GM19351 (cell line): ENCODE data around the gene RALGPS1.

Source experiments
- ATAC-seq: cut with Tn5 transposase; IDR thresholded peaks from one replicate; pipeline ENCODE4 v1.9.1; 2021; ENCODE audit warnings: mild to moderate bottlenecking, moderate library complexity; ENCODE audit not compliant: unreplicated experiment

Gene RALGPS1

DNA sequence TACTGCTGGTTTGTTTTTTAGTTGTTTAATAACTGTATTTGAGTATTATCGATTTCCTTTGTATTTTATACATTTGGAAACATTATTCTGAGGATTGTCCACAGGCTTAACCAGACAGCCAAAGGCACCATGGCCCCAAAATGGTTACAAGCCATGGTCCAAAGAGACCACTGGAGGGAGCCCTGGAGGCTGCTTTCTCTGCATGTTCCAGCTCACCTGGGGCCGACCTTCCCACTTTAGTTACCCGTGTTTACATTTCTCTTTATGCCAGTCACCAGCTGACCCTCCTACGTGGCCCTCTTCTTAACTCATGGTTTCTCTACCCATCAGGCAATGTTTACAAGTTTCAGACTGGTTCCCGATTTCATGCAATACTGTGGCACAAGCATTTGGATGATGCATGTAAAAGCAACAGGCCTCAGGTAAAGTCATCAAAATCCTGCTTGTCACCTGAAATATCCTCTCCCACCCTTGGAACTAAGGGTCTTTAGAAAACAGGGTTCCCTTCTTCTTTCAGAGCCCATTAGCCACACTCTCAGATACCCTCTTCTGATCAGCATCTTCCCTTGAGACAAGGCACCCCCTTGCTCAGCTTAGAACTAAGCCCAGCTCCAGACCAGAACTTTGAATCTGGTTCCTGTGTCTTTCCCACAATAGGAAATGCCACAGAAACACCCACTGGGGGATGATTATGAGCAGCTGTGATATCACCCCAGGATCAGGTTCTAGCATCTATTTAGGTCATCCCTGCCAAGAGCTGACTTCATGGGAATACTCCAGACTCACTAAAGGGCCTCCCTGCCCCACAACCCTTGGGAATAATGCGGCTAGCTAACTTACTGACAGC is 300.1 kb downstream of the RALGPS1 start:
- ATAC-seq: no peak

DNA sequence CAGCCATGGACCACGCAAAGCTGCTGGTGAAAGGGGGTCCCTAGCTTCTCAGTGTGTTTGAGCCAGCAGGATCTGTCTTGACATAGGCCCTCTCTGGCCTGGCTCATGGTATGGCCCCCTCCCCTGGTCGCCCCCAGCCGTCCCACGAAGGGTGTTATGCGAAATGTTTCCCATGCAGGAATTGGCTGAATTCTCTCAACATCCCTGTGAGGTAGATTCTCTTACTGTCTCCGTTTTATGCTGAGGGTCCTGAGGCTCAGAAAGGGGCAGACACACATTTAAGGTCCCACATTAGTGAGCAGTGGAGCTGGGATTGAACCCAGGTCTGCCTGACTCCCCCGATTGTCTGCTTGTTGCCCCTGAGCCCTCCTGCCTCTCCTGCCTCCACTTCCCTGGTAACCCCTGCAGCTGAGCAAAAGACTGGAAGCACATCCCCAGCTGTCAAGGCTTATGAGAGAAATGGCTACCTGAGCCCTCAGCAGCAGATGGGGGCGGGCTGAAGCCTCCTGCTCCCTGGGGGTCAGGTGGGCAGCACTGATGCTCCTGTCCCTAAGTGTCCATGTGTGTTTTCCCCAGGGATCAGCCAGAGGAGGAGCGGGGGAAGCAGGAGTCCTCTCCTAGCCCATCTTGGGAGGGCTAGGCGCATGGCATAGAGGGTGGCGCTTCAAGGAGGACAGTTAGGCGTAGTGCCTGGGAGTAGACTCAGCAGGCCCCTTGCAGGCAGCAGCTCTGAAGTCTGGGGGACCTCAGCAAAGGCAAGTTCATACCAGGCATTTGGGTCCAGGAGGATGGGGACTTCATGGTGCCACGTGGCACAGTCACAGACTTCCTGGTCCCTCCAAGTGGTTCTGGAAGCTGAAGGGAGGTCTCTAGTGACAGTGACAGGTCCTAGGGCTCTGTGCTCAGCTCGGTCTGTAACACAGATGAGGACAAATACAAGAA is 301.0 kb downstream of the RALGPS1 start:
- no peak for ATAC-seq

DNA sequence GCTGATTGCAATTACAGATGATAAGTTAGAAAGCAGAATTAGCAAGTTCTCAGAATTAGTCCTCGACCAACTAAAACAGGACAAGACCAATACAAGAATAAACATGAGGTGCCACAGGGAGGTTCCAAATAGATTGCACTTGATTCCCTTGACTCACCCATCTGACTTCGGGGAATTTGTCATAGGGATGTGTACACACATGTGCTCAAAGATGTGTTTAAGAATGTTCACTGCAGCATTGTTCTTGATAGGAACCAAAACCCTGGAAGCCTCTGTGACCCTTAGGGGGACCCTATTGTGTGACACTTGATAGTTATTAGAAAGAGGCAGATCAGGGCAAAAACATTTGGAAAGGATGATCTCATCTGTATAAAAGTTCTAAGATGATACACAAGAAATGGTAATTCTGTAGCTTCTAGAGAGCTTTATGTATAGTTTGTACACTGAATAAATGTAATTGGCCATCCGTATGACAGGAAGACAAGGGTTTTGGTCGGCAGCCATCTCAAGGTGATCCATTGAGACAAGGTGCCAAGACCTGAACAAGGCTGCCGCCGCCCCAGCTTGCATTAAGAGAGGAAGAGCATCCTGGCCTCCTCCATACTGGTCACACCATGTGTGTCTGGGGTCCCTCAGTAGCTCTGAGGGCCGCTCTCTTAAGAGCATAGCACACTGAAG is 301.8 kb downstream of the RALGPS1 start:
- no peak for ATAC-seq

DNA sequence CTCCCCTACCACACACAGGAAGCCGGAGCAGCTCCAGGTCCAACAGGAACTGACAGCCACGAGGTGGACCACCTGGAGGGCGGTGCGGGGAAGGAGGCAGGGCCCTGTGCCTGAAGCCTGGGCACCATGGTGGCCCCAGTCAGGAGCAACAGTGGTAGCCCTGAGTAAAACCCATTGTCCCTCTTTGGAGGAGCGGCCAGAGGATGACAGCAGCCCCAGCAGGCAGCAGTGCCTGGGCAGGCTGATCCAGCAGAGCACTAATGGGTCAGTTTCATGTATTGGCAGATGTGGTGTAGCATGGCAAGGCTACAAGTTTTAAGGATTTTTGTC is 302.3 kb downstream of the RALGPS1 start:
- no peak for ATAC-seq

DNA sequence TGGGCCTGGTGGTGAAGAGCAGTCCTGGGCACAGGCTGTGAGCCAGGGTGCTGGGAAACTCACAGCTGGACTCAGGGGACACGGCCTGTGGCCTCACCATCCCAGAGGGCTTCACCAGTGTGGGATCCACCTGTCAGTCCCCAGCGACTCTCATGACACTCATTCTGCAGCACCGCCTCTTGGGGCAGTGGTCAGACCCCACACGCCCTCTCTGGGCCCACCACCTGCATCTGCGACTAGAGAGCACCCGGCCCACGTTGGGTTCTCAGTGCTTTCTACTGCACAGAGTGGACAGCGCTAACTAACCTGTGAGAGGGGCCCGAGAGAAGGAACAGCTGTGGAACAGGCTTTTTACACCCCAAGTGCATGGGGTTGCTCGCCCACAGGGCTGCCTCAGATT is 304.2 kb downstream of the RALGPS1 start:
- ATAC-seq: no peak

DNA sequence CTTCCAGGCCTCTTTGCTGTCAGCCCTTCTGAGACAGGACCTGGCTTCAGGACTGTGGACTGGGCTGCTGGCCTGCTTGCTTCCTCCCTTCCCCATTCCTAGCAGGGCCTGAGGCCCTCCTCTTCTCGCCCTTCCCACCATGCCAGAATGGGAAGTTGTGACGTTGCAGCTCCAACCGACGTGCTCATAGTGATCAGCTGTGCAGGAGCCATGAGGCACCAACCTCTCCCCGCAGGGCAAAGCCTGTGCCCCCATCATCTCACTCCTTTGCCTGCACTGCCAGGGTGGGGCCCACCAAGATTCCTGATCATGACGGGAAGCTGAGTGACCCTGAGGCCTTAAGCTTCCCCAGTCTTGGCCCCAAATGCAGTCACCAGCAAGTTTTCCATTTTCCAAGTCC is 304.9 kb downstream of the RALGPS1 start:
- ATAC-seq: no peak

DNA sequence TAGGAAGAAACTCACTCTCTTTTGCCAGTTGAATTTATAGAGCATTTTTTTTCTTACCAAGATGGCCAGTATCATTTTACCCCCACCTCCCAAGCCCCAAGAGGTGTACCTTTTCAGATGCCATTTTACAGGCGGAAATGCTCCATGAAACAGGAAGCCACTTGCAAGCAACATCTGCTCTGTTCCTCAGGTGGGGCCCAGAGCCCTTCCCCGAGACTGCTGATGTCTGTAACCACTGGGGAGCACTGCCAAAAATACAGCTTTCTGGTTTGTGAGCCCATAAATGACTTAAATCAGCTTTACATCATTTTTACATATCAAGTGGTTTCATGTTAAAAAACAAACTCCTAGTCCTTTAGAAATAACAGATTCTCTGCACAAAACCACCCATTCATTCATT is 307.1 kb downstream of the RALGPS1 start:
- ATAC-seq: no peak

DNA sequence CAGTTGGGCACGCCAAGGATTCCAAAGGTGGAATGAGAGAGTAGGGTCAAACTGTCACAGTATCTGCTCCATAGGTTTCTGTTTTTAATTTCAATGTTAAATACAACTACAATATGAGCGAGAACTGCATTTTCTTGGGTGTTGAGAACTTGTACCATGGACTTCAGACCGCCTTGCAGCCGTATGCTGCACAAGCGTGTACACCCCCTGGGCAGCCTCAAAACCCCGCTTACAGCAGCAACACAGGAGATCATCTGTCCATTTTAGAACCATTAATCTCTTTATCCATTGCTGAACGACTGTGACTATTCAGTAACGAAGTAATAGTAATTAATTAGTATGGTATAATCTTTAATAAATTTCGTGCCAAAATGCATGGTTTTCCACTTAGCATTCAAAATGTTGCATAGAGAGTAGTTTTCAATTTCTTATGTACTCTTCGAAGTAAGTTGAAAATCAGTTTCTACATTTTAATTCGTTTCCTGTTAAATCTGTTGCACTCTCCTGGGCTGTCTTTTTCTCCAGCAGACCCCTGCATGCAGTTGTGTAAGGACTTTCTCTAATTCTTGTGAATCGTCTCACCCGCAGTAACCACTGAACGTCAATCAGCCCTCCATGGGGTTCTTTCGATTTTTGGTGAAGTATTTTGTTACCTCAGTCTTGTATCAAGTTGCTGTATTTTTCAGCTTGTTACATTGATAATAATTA is 308.0 kb downstream of the RALGPS1 start:
- no peak for ATAC-seq

DNA sequence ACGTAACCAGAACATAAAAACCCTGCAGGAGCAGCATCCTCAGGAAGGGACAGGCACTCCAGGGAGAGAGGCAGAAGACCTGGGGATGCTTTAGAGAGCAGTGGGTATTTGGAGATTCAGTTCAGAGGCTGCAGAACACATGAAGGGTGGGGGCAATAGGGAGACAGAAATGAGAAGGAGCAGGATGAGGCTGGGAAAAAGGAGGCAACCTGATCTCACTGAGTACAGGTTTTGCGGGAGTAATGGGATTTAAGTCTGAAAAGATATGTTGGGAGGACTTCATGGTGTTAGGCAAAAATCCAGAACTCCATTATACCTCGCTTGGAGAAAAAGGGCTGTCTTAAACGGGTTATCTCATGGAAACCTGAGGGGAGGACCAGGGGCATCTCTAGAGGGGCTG is 308.7 kb downstream of the RALGPS1 start:
- no peak for ATAC-seq

DNA sequence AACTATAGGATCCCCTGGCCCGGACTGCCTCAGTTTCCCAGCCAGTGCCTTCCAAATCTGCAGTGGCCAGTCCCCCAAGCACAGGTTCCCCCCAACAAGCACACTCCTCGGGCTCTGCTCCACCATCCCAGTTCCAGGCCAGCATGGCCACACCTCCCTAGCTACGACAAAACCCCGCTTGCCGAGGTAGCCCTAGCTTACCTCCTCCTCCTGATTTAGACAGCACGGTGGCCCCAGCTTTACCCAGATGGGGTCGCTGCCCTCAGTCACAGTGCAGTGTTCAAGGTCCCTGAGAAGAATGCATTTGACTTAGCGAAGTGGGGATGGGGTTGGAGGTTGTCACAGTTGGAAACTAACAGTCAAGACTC is 309.2 kb downstream of the RALGPS1 start:
- no peak for ATAC-seq

DNA sequence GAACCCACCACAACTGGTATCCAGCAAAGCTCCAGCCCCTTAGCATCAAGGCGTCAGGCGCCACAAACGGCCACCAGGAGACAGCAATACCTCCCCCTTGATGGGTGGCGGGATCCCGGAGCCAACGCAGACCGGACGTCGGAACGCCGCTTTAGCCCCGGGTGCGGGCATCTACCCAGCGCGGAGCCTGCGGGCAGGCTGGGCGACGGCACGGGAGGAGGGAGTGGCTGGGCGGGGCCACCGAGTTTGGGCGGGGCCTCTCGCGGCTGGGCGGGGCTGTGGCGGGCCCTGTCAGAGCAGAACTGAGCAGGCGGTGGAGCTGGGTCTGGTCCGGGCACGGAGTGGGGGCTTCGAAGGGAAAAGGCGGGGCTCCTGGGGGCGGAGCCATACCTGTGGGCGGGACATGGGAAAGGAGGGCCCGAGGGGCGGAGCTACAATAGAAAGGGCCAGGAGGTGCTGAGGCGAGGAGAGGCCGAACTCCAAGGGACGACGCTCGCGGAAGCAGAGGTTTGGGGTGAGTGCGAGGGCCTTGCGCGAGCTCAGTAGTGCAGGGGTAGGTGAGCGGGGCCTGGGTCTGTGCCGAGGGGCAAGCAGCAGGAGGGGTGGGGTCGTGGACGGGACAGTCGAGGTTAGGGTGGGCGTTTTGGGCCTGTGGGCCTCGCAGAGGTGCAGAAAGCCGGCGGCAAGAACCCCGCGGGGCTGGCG is 309.7 kb downstream of the RALGPS1 start:
- peak; percentile 59 for ATAC-seq

DNA sequence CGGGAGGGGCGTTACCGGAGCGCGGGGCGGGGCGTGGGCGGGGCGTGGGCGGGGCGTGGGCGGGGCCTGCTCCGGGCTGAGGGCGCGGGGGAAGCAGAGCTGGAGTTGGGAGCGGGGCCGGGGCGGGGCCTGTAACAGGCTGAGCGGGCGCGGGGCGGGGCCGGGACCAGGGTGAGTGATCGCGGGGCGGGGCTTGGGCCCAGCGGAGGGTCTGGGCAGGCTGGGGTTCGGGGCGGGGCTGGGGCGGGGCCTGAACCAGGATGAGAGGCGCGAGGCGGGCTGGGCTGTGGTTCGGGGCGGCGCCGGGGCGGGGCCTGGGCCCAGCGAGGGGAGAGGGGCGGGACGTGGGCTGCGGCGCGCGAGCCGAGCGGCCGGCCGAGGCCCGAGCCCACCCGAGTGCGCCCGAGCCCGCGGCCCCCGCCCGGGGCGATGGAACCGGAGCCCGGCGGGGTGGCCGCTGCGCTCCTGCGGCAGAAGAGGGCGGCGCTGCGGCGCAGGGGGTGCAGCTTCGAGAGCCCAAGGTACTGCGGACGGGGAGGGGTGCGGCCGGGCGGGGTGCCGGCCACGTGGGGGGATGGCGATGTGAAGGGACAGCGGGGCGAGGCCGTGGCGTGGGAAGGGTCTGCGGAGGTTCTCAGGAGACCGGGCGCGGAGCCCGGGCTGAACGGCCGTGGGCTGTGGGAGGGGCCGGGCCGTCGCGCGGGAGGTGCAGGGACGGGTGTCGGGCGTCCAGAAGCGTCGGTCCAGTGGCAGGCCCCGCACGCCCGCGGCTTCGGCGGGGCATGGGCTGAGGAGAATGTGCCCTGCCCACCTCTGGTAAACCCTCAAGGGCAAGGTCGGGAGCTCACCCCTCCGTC is 310.5 kb downstream of the RALGPS1 start:
- ATAC-seq: peak; percentile 40

DNA sequence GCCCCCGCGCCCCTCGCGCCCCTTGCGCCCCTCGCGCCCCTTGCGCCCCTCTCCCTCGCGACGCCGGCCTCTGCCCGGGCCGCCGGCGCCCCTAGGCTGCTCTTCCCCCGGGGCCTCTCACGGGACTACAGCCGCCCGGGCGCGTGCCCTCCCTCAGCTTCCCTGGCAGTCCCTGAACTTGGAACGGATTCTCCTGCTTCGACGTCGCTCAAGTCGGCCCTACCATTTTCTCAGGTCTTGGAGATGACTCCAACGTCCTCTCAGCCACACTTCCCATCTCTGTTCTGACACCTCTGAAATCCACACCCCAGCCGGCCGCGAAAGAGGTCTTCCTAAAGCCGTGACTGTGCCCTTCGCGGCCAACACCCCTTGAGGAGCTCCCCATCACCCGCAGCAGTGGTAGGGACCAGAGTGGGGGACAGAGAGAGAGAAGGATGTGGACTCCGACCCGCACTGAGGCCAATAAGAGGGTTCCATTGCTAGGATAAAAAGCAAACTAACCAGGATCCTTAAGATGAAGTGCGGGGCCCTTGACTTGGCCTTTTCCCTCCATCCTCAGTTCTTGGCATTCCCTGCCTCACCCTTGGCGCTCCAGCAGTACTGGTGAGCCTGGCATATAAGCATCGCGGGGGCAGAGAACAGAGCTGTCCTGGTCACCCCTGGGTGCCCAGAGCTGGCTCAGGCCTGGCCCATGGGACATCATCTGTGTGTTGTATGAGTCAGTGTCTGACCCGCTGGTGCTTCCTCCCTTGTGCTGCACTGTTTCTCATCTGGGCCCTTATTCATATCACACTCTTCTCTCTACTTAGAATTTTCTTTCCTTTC is 311.4 kb downstream of the RALGPS1 start:
- ATAC-seq: no peak

DNA sequence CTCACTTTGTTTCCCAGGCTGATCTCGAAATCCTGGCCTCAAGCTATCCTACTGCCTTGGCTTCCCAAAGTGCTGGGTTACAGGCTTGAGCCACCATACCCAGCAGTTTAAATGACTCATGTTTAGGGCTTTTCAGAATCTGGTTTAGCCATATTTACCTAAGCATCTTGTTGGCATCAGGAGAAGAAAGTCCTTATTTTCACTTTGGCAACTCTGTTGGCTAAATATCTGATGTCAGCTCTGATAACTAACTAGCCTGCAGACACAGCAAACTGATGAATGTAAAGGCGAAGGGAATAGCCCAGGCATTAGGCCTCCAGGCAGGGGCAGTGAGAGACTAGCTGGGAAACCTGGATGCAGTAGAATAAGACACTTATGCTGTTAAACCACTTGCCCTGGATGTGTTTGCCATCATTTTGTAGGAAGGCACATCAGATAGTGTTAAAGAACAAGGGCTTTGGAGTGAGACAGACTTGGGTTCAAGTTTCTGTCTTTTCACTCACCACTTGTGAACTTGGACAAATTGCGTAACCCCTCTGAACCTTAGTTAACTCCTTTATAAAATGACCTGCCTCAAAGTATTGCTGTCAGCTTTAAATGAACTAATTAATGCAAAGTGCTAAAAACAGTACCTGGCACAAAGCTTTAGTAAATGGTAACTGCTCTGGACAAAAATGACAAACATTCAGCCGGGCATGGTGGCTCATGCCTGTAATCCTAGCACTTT is 315.3 kb downstream of the RALGPS1 start:
- ATAC-seq: no peak

DNA sequence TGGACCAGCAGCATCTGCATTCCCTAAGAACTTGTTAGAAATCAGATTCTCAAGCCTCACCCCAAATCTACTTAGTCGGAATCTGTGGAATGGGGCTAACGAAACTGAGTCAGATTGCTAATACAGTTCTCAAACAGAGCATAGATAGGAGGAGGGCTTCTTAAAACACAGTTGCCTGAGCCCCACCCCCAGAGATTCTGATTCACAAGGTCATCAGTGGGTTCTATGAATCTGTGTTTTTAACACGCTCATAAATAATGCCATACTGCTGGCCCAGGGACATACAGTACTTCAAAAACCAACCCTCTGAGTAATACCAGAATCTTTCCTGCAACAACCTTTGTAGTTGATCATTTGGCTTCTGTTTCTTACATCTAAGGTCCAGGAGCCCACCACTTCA is 317.1 kb downstream of the RALGPS1 start:
- no peak for ATAC-seq

DNA sequence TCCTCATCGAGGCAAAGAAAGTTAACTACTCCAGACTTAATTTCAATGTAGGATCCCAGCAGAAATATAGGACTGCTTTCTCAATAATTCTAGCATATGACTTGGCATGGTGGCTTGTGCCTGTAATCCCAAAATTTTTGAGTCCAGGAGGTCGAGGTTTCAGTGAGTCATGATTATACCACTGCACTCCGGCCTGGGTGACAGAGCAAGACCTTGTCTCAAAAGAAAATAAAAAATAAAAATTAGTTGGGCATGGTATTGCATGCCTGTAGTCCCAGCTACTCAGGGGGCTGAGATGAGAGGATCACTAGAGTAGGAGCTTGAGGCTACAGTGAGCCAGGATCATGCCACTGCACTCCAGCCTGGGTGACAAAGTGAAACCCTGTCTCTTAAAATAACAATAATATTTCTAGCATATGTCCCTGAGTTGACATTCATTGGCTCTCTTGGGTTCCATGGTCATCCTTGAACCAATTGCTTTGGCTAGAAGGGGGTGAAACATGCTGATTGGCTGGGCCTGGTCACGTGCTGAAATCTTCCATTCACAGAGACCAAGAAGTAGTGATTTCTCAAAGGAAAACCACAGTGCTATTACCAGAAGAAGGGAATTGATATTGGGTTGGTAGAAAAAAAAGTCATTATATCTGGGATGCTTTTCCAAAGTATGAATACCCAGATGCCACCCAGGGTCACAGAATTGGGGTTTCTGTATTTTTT is 318.4 kb downstream of the RALGPS1 start:
- no peak for ATAC-seq

DNA sequence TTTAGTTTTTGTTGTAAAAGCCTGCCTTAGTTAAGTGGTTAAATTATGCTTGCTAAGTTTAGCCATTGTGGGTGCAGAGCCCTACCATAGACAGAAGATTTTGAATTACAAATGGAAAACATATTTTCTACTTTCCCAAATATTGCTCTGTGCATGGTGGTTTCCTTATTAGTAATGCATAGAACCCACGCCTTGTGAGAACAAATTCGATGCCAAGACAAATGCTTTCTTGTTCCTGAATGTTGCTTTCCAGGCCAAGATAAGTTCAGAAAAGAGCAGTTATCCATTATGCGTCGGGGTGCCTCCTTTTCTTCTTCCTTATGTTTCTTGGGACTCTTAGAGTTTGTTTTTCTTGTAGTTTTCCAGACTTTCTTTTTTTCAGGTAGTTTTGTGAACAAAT is 319.0 kb downstream of the RALGPS1 start:
- ATAC-seq: no peak
